GM12878 (cell line): ENCODE data around the gene C16orf87. TPM values are rescaled to one million over a fixed set of nuclear protein-coding genes. Genes with fewer than 3 reads are reported as not detected.

Source experiments
- ATAC-seq: fragments of 200-7000 bp; cut with Tn5 transposase; 3 replicates; pipeline ENCODE4 v1.9.1; 2020; ENCODE audit warnings: mild to moderate bottlenecking, moderate library complexity
- BruUV-seq: library from RNA; stranded (reverse); fragments of 400-500 nt; replicated peaks from 2 replicates; lab custom pipeline; 2021; lab: Mats Ljungman, UMichigan
- CTCF ChIA-PET: fragments of 300-600 bp; sonication (Branson Sonifier 250); formaldehyde crosslinking; extraction: SDS; loops from one replicate; lab custom pipeline; 2021; ENCODE audit warnings: inconsistent platforms; lab: Yijun Ruan, JAX
- POLR2A ChIA-PET: fragments of 350-600 bp; formaldehyde crosslinking; extraction: SDS; loops from one replicate; lab custom pipeline; 2021; ENCODE audit warnings: inconsistent platforms; lab: Charles Lee
- RAD21 ChIA-PET: fragments of 300-600 bp; sonication (Branson Sonifier 250); formaldehyde crosslinking; loops from one replicate; lab custom pipeline; 2023; ENCODE audit warnings: antibody characterized with exemption; ENCODE audit not compliant: unreplicated experiment; lab: Charles Lee
- SMC1A ChIA-PET: fragments of 300-600 bp; sonication (Branson Sonifier 250); formaldehyde crosslinking; loops from one replicate; lab custom pipeline; 2023; ENCODE audit not compliant: unreplicated experiment, uncharacterized antibody; lab: Charles Lee
- DNase-seq: peaks from one replicate; pipeline ENCODE4 v3.0.0-alpha.2; 2011; ENCODE audit warnings: low read depth, low spot score
- FAIRE-seq: peaks from 3 replicates; lab custom pipeline; 2011; peaks lifted over from hg19 to GRCh38; lab: Jason Lieb, UNC
- H2AFZ ChIP-seq: 2 replicates; pipeline ENCODE4 v1.6.0; 2011; ENCODE audit warnings: low read depth, low read length, control low read depth; ENCODE audit not compliant: control insufficient read depth
- H3K27ac ChIP-seq: 2 replicates; pipeline ENCODE4 v1.5.1; 2011; ENCODE audit warnings: control low read depth; ENCODE audit not compliant: control insufficient read depth, insufficient read depth
- H3K27me3 ChIP-seq, 2 experiments: replicated peaks in 1 of 2; 2 replicates each; pipeline versions ENCODE4 v1.6.0 to v1.6.1; 2011; ENCODE audit warnings: low read length in 1 of 2; ENCODE audit not compliant: control insufficient read depth in 2 of 2, insufficient read depth in 2 of 2
- H3K36me3 ChIP-seq, 2 experiments: 2 replicates each; pipeline ENCODE4 v1.5.1; 2011; ENCODE audit warnings: low read length in 1 of 2; ENCODE audit not compliant: control insufficient read depth in 2 of 2, insufficient read depth in 2 of 2
- H3K4me1 ChIP-seq: 2 replicates; pipeline ENCODE4 v1.6.1; 2011; ENCODE audit warnings: mild to moderate bottlenecking, low read length, moderate library complexity, mixed read lengths; ENCODE audit not compliant: control insufficient read depth, insufficient read depth
- H3K4me2 ChIP-seq: 2 replicates; pipeline ENCODE4 v1.6.0; 2011; ENCODE audit warnings: control low read depth; ENCODE audit not compliant: control insufficient read depth, insufficient read depth
- H3K4me3 ChIP-seq: fragments of 200-600 bp; sonication (generic); 2 replicates; pipeline ENCODE4 v1.5.1; 2016
- H3K79me2 ChIP-seq: 2 replicates; pipeline ENCODE4 v1.6.0; 2011; ENCODE audit warnings: low read length; ENCODE audit not compliant: control insufficient read depth, insufficient read depth
- H3K9ac ChIP-seq: 2 replicates; pipeline ENCODE4 v1.8.0; 2011; ENCODE audit warnings: low read length, control low read depth, mixed read lengths; ENCODE audit not compliant: control insufficient read depth, insufficient read depth
- H3K9me3 ChIP-seq: replicated peaks from 3 replicates; pipeline ENCODE4 v1.5.1; 2011; ENCODE audit warnings: mild to moderate bottlenecking, low read length; ENCODE audit not compliant: control insufficient read depth, insufficient read depth
- H4K20me1 ChIP-seq: 2 replicates; pipeline ENCODE4 v1.6.0; 2011; ENCODE audit not compliant: control insufficient read depth, insufficient read depth
- CBFB ChIP-seq: IDR thresholded peaks from 2 replicates; pipeline ENCODE4 v1.6.1; 2016; ENCODE audit warnings: antibody characterized with exemption, low read depth
- CBX3 ChIP-seq: fragments of 200-600 bp; sonication (generic); IDR thresholded peaks from 2 replicates; pipeline ENCODE4 v1.6.1; 2016; ENCODE audit warnings: low read depth, borderline replicate concordance
- EED ChIP-seq: sonication (generic); IDR thresholded peaks from 2 replicates; pipeline ENCODE4 v1.6.1; 2016; ENCODE audit warnings: antibody characterized with exemption, low read depth
- ETV6 ChIP-seq, 2 experiments: fragments of 450-650 bp in 1 of 2; IDR thresholded peaks in 1 of 2; conservative IDR thresholded peaks in 1 of 2; 2 replicates each; pipeline ENCODE4 v1.6.1; 2014; ENCODE audit warnings: antibody characterized with exemption in 1 of 2, borderline replicate concordance in 1 of 2, low read depth in 1 of 2, mild to moderate bottlenecking in 1 of 2, moderate library complexity in 1 of 2
- EZH2 ChIP-seq: IDR thresholded peaks from 2 replicates; pipeline ENCODE4 v1.6.1; 2012; ENCODE audit warnings: low read depth, mild to moderate bottlenecking, control low read depth, inconsistent platforms, low read length, borderline replicate concordance; ENCODE audit not compliant: control insufficient read depth
- HDGF ChIP-seq: fragments of 450-650 bp; IDR thresholded peaks from 2 replicates; pipeline ENCODE4 v1.6.1; 2016; ENCODE audit warnings: antibody characterized with exemption
- MTA2 ChIP-seq: fragments of 450-650 bp; IDR thresholded peaks from 2 replicates; pipeline ENCODE4 v1.6.1; 2016; ENCODE audit warnings: low read depth, mild to moderate bottlenecking, moderate library complexity
- PML ChIP-seq: IDR thresholded peaks from 2 replicates; pipeline ENCODE4 v1.6.1; 2012; ENCODE audit warnings: low read length, inconsistent platforms
- POLR2AphosphoS2 ChIP-seq: IDR thresholded peaks from 2 replicates; pipeline ENCODE4 v1.6.1; 2011; ENCODE audit warnings: low read depth, mild to moderate bottlenecking, low read length, improper control_type of control experiment, moderate library complexity
- POU2F2 ChIP-seq: IDR thresholded peaks from 3 replicates; pipeline ENCODE4 v1.6.1; 2011; ENCODE audit warnings: low read depth, mild to moderate bottlenecking, low read length, borderline replicate concordance
- TCF12 ChIP-seq: IDR thresholded peaks from 2 replicates; pipeline ENCODE4 v1.6.1; 2011; ENCODE audit warnings: low read depth, mild to moderate bottlenecking, low read length
- YY1 ChIP-seq: IDR thresholded peaks from 2 replicates; pipeline ENCODE4 v1.6.1; 2011; ENCODE audit warnings: low read depth, mild to moderate bottlenecking, low read length
- ZNF274 ChIP-seq: IDR thresholded peaks from one replicate; pipeline ENCODE4 v1.8.0; 2011; ENCODE audit not compliant: insufficient read length, insufficient read depth
- WGBS: methylation state at CpG from one replicate; pipeline ENCODE4 v1.1.6; 2016; ENCODE audit warnings: low lambda C conversion rate; ENCODE audit not compliant: insufficient replicate concordance, insufficient coverage; ENCODE audit errors: missing lambda C conversion rate; 5-methylcytosine and 5-hydroxymethylcytosine counted together
- in situ Hi-C: fragments of 300-500 bp; cut with MboI; formaldehyde crosslinking; loops from 9 replicates; pipeline ENCODE4 v1.14.3; 2018; ENCODE audit warnings: mixed read lengths
- intact Hi-C: fragments of 100-400 bp; cut with micrococcal nuclease; formaldehyde crosslinking; loops from one replicate; pipeline ENCODE4 v1.14.2; 2022; ENCODE audit not compliant: unreplicated experiment
- polyA plus RNA-seq, 11 experiments: library from polyadenylated mRNA; depleted of rRNA in 4 of 11; unstranded in 6 of 11; stranded (reverse) in 5 of 11; fragments of >200 nt; fragmentation: Nextera tagmentation in 4 of 11; fragmentation: Illumina TruSeq in 1 of 11; extraction: Ambion mirVana in 4 of 11; extraction: Trizol in 1 of 11; gene quantifications; 1 replicate in 1 of 11; 2 replicates in 10 of 11; pipeline versions ENCODE4 v1.2.1 to v1.2.3, GENCODE V29; 2011 to 2016; ENCODE audit warnings: inconsistent platforms in 2 of 11, missing spikeins in 2 of 11, low read depth in 1 of 11
- total RNA-seq, 4 experiments: library from RNA; depleted of rRNA in 3 of 4; stranded (reverse); fragments of >200 nt in 3 of 4; fragmentation: Illumina TruSeq in 1 of 4; extraction: Trizol in 1 of 4; gene quantifications; 2 replicates each; pipeline versions ENCODE4 v1.2.1 to v1.2.3, GENCODE V29; 2013 to 2021
- TF ChIP-seq, protein P1 (sequence below), 3 experiments: IDR thresholded peaks in 2 of 3; conservative IDR thresholded peaks in 1 of 3; 2 replicates each; pipeline ENCODE4 v1.5.1; 2011; ENCODE audit warnings: low read depth in 3 of 3, low read length in 3 of 3, mild to moderate bottlenecking in 3 of 3, control low read depth in 2 of 3, moderate library complexity in 2 of 3, inconsistent platforms in 1 of 3, mixed read lengths in 1 of 3; ENCODE audit not compliant: control insufficient read depth in 2 of 3, insufficient read depth in 1 of 3; ENCODE audit errors: extremely low read depth in 1 of 3
- TF ChIP-seq, protein P2 (sequence below): fragments of 450-650 bp; IDR thresholded peaks from 2 replicates; pipeline ENCODE4 v1.6.1; 2016; ENCODE audit warnings: mild to moderate bottlenecking, moderate library complexity, borderline replicate concordance
- TF ChIP-seq, protein P3 (sequence below): fragments of 450-650 bp; formaldehyde crosslinking; IDR thresholded peaks from 2 replicates; pipeline ENCODE4 v1.4.0; 2022; ENCODE audit warnings: mild to moderate bottlenecking, moderate library complexity

C16orf87 gene
- total and polyA plus RNA-seq, 10 of the 15 experiments (the other 5 are each of a cell fraction or from before 2014, with no cell fraction given): 18.4 to 72.6 (median 31.0) TPM

DNA sequence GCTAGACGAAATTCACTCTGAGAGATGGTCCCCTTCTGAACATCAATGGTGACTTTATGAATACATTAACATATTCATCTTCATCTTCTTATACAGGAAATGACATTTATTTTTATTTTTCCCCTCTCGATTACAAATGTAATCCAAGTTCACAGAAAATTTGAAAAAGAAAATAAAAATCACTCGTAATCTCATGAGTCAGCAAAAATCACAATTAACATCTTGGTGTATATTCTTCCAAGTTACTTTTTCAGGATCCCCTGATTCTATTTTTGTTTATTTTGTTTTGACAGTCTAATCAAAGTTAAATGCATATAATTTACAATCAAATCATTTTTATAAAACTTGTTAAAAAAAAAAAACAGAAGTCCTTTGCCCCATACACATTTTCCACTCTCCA lies 27.6 kb downstream of the C16orf87 start:
- intact Hi-C loops: no loop called here
- FAIRE-seq: no peak
- H3K4me1 ChIP-seq: no peaks in the 10 kb centered on the region
- ChIA-PET RAD21 (no interaction called here), POLR2A (interaction anchor here (0.7 kb wide), 1 partner anchor 14 kb away, joined by 3 read pairs; no protein-coding TSS in a partner anchor), CTCF (interaction anchor here (4.7 kb wide), 1 partner anchor 15 kb away, joined by 79 read pairs; no protein-coding TSS in a partner anchor), SMC1A (interaction anchor here (6.2 kb wide), 1 partner anchor 112 kb away, joined by 49 read pairs; the partner anchor contains the start of gene ORC6)
- peaks cover 27% of the 10 kb centered on the region for H3K79me2 ChIP-seq
- DNase-seq: no peak
- H3K36me3 ChIP-seq: peaks cover 2 to 19% of the 10 kb centered on the region in 2 experiments; a peak in 3 of 4 replicates
- H3K27ac ChIP-seq: no peak overlapping the region
- H2AFZ ChIP-seq: no peak overlapping the region
- H3K4me3 ChIP-seq: no peak overlapping the region
- H3K4me2 ChIP-seq: no peak overlapping the region
- in situ Hi-C loops: no loop called here
- no peaks in the 10 kb centered on the region for H4K20me1 ChIP-seq
- no peaks in the 10 kb centered on the region for H3K27me3 ChIP-seq
- ATAC-seq: no peak
- H3K9ac ChIP-seq: no peak overlapping the region
- 67% methylated on average over 3 of the region's 3 CpGs for WGBS
- BruUV-seq: no TSS peak
- no peaks in the 10 kb centered on the region for H3K9me3 ChIP-seq
- TF ChIP-seq HDGF (no peak), POU2F2 (no peak), EZH2 (no peak), YY1 (no peak), CBFB (no peak), ZNF274 (no peak), CBX3 (no peak), PML (no peak), MTA2 (no peak), TCF12 (no peak), EED (no peak), POLR2AphosphoS2 (no peak), ETV6 (conservative IDR thresholded peaks at IDR 0.05 in 1 of 2, IDR thresholded peaks at IDR 0.05 in 1 of 2; ENCODE audit: borderline replicate concordance in 1 of 2, low read depth in 1 of 2) (no peak)
- TF ChIP-seq, protein P1, sequence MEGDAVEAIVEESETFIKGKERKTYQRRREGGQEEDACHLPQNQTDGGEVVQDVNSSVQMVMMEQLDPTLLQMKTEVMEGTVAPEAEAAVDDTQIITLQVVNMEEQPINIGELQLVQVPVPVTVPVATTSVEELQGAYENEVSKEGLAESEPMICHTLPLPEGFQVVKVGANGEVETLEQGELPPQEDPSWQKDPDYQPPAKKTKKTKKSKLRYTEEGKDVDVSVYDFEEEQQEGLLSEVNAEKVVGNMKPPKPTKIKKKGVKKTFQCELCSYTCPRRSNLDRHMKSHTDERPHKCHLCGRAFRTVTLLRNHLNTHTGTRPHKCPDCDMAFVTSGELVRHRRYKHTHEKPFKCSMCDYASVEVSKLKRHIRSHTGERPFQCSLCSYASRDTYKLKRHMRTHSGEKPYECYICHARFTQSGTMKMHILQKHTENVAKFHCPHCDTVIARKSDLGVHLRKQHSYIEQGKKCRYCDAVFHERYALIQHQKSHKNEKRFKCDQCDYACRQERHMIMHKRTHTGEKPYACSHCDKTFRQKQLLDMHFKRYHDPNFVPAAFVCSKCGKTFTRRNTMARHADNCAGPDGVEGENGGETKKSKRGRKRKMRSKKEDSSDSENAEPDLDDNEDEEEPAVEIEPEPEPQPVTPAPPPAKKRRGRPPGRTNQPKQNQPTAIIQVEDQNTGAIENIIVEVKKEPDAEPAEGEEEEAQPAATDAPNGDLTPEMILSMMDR (IDR thresholded peaks at IDR 0.05 in 2 of 3, conservative IDR thresholded peaks at IDR 0.05 in 1 of 3; ENCODE audit: control insufficient read depth in 2 of 3, extremely low read depth in 1 of 3, insufficient read depth in 1 of 3, low read depth in 3 of 3, low read length in 3 of 3): no peak
- TF ChIP-seq, protein P2, sequence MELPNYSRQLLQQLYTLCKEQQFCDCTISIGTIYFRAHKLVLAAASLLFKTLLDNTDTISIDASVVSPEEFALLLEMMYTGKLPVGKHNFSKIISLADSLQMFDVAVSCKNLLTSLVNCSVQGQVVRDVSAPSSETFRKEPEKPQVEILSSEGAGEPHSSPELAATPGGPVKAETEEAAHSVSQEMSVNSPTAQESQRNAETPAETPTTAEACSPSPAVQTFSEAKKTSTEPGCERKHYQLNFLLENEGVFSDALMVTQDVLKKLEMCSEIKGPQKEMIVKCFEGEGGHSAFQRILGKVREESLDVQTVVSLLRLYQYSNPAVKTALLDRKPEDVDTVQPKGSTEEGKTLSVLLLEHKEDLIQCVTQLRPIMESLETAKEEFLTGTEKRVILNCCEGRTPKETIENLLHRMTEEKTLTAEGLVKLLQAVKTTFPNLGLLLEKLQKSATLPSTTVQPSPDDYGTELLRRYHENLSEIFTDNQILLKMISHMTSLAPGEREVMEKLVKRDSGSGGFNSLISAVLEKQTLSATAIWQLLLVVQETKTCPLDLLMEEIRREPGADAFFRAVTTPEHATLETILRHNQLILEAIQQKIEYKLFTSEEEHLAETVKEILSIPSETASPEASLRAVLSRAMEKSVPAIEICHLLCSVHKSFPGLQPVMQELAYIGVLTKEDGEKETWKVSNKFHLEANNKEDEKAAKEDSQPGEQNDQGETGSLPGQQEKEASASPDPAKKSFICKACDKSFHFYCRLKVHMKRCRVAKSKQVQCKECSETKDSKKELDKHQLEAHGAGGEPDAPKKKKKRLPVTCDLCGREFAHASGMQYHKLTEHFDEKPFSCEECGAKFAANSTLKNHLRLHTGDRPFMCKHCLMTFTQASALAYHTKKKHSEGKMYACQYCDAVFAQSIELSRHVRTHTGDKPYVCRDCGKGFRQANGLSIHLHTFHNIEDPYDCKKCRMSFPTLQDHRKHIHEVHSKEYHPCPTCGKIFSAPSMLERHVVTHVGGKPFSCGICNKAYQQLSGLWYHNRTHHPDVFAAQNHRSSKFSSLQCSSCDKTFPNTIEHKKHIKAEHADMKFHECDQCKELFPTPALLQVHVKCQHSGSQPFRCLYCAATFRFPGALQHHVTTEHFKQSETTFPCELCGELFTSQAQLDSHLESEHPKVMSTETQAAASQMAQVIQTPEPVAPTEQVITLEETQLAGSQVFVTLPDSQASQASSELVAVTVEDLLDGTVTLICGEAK: no peak
- TF ChIP-seq, protein P3, sequence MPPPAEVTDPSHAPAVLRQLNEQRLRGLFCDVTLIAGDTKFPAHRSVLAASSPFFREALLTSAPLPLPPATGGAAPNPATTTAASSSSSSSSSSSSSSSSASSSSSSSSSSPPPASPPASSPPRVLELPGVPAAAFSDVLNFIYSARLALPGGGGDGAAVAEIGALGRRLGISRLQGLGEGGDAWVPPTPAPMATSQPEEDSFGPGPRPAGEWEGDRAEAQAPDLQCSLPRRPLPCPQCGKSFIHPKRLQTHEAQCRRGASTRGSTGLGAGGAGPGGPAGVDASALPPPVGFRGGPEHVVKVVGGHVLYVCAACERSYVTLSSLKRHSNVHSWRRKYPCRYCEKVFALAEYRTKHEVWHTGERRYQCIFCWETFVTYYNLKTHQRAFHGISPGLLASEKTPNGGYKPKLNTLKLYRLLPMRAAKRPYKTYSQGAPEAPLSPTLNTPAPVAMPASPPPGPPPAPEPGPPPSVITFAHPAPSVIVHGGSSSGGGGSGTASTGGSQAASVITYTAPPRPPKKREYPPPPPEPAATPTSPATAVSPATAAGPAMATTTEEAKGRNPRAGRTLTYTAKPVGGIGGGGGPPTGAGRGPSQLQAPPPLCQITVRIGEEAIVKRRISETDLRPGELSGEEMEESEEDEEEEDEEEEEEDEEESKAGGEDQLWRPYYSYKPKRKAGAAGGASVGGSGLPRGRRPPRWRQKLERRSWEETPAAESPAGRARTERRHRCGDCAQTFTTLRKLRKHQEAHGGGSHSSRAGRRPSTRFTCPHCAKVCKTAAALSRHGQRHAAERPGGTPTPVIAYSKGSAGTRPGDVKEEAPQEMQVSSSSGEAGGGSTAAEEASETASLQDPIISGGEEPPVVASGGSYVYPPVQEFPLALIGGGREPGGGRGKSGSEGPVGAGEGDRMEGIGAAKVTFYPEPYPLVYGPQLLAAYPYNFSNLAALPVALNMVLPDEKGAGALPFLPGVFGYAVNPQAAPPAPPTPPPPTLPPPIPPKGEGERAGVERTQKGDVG (CRISPR knock-in tag): no peak
